Fibroblast of villous mesenchyme (primary cell): ENCODE data around the gene PTH1R. TPM values are rescaled to one million over a fixed set of nuclear protein-coding genes. Genes with fewer than 3 reads are reported as not detected.
A peak's percentile ranks its signal among the peaks of the same experiment; 100 is the strongest.

ENCODE experiments used
- DNase-seq: peaks from one replicate; pipeline ENCODE4 v3.0.0-alpha.2; 2010; ENCODE audit warnings: low read depth
- H3K4me3 ChIP-seq: 2 replicates; pipeline ENCODE4 v1.5.1; 2011; ENCODE audit warnings: low read depth, mild to moderate bottlenecking, low read length
- CTCF ChIP-seq: IDR thresholded peaks from 2 replicates; pipeline ENCODE4 v1.5.1; 2012; ENCODE audit warnings: low read depth, mild to moderate bottlenecking, low read length; ENCODE audit not compliant: insufficient read depth
- total RNA-seq: library from RNA; depleted of rRNA; stranded (reverse); fragments of >200 nt; gene quantifications from 2 replicates; pipeline ENCODE4 v1.2.3, GENCODE V29; 2012

The PTH1R gene
- total RNA-seq, 1 donor = 2.6 TPM

GRCh38 chr3:46924921-46925584 lies 47.5 kb downstream of the PTH1R start:
- no peak for DNase-seq
- no peak overlapping the region for H3K4me3 ChIP-seq
- TF ChIP-seq CTCF = no peak

- DNase-seq = no peak
- TF ChIP-seq CTCF = no peak
Observed at GRCh38 chr3:46925585-46925934, 48.0 kb downstream of the PTH1R start.

GRCh38 chr3:46926039-46926438 lies 48.5 kb downstream of the PTH1R start:
- no peak for TF ChIP-seq CTCF
- DNase-seq = peak; percentile 91
- no peak overlapping the region for H3K4me3 ChIP-seq

More at GRCh38 chr3:46925585-46925934, 48.0 kb downstream of the PTH1R start:
- no peak overlapping the region for H3K4me3 ChIP-seq

- no peak for TF ChIP-seq CTCF
- DNase-seq = no peak
- H3K4me3 ChIP-seq = no peak overlapping the region
Observed at GRCh38 chr3:46926447-46926846, 48.9 kb downstream of the PTH1R start.

- TF ChIP-seq CTCF = no peak
- no peak for DNase-seq
- H3K4me3 ChIP-seq = no peak overlapping the region
Observed at GRCh38 chr3:46926871-46927717, 49.6 kb downstream of the PTH1R start.

GRCh38 chr3:46927718-46928073 lies 50.2 kb downstream of the PTH1R start:
- no peak overlapping the region for H3K4me3 ChIP-seq
- TF ChIP-seq CTCF = no peak
- DNase-seq = no peak
